H1 (cell line): Measurements from ENCODE around the gene ATG2B. TPM values are rescaled to one million over a fixed set of nuclear protein-coding genes. Genes with fewer than 3 reads are reported as not detected.

ENCODE experiments used
- KDM1A ChIP-seq: fragments of 200-600, 300-600 bp; sonication (generic); IDR thresholded peaks from 2 replicates; pipeline ENCODE4 v1.7.1; 2016; ENCODE audit warnings: mild to moderate bottlenecking, low read length, borderline replicate concordance
- KDM4A ChIP-seq: IDR thresholded peaks from one replicate; pipeline ENCODE4 v1.7.1; 2012; ENCODE audit warnings: low read depth, mild to moderate bottlenecking, moderate library complexity, low read length, inconsistent platforms; ENCODE audit not compliant: severe bottlenecking
- polyA plus RNA-seq, 7 experiments: library from polyadenylated mRNA; depleted of rRNA in 3 of 7; stranded (reverse) in 5 of 7; unstranded in 2 of 7; fragments of >200 nt in 5 of 7; fragments of 200-250 nt in 2 of 7; gene quantifications; 1 replicate in 5 of 7; 2 replicates in 1 of 7; 4 replicates in 1 of 7; pipeline versions ENCODE4 v1.2.1 to v1.2.3, GENCODE V29; 2011 to 2013; ENCODE audit warnings: missing spikeins in 2 of 7, mixed read lengths in 2 of 7
- total RNA-seq: library from RNA; stranded (reverse); fragmentation: NEBNext Ultra II Directional; extraction: Animal tissue kit (Norgen Biotek cat#: 25700); gene quantifications from 2 replicates; pipeline ENCODE4 v1.2.1, GENCODE V29; 2021
- TF ChIP-seq, protein P1 (sequence below): fragments of 300-600 bp; sonication (generic); IDR thresholded peaks from 2 replicates; pipeline ENCODE4 v1.7.1; 2012; ENCODE audit warnings: low read length, moderate library complexity, mild to moderate bottlenecking, inconsistent platforms; ENCODE audit not compliant: insufficient replicate concordance

The ATG2B gene
- total and polyA plus RNA-seq, 2 of the 8 experiments (the other 6 are each of a cell fraction or from before 2014, with no cell fraction given) = 4.6 to 14.4 TPM

DNA sequence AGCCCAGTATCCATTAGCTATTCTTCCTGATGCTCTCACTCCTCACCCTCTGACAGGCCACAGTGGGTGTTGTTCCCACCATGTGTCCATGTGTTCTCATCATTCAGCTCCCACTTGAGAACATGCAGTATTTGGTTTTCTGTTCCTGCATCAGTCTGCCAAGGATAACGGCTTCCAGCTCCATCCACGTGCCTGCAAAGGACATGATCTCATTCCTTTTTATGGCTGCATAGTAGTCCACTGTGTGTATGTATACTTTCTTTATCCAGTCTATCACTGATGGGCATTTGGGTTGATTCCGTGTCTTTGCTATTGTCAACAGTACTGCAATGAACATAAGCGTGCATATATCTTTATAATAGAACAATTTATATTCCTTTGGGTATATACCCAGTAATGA lies 8.9 kb downstream of the ATG2B start (continued):
- TF ChIP-seq, protein P1, sequence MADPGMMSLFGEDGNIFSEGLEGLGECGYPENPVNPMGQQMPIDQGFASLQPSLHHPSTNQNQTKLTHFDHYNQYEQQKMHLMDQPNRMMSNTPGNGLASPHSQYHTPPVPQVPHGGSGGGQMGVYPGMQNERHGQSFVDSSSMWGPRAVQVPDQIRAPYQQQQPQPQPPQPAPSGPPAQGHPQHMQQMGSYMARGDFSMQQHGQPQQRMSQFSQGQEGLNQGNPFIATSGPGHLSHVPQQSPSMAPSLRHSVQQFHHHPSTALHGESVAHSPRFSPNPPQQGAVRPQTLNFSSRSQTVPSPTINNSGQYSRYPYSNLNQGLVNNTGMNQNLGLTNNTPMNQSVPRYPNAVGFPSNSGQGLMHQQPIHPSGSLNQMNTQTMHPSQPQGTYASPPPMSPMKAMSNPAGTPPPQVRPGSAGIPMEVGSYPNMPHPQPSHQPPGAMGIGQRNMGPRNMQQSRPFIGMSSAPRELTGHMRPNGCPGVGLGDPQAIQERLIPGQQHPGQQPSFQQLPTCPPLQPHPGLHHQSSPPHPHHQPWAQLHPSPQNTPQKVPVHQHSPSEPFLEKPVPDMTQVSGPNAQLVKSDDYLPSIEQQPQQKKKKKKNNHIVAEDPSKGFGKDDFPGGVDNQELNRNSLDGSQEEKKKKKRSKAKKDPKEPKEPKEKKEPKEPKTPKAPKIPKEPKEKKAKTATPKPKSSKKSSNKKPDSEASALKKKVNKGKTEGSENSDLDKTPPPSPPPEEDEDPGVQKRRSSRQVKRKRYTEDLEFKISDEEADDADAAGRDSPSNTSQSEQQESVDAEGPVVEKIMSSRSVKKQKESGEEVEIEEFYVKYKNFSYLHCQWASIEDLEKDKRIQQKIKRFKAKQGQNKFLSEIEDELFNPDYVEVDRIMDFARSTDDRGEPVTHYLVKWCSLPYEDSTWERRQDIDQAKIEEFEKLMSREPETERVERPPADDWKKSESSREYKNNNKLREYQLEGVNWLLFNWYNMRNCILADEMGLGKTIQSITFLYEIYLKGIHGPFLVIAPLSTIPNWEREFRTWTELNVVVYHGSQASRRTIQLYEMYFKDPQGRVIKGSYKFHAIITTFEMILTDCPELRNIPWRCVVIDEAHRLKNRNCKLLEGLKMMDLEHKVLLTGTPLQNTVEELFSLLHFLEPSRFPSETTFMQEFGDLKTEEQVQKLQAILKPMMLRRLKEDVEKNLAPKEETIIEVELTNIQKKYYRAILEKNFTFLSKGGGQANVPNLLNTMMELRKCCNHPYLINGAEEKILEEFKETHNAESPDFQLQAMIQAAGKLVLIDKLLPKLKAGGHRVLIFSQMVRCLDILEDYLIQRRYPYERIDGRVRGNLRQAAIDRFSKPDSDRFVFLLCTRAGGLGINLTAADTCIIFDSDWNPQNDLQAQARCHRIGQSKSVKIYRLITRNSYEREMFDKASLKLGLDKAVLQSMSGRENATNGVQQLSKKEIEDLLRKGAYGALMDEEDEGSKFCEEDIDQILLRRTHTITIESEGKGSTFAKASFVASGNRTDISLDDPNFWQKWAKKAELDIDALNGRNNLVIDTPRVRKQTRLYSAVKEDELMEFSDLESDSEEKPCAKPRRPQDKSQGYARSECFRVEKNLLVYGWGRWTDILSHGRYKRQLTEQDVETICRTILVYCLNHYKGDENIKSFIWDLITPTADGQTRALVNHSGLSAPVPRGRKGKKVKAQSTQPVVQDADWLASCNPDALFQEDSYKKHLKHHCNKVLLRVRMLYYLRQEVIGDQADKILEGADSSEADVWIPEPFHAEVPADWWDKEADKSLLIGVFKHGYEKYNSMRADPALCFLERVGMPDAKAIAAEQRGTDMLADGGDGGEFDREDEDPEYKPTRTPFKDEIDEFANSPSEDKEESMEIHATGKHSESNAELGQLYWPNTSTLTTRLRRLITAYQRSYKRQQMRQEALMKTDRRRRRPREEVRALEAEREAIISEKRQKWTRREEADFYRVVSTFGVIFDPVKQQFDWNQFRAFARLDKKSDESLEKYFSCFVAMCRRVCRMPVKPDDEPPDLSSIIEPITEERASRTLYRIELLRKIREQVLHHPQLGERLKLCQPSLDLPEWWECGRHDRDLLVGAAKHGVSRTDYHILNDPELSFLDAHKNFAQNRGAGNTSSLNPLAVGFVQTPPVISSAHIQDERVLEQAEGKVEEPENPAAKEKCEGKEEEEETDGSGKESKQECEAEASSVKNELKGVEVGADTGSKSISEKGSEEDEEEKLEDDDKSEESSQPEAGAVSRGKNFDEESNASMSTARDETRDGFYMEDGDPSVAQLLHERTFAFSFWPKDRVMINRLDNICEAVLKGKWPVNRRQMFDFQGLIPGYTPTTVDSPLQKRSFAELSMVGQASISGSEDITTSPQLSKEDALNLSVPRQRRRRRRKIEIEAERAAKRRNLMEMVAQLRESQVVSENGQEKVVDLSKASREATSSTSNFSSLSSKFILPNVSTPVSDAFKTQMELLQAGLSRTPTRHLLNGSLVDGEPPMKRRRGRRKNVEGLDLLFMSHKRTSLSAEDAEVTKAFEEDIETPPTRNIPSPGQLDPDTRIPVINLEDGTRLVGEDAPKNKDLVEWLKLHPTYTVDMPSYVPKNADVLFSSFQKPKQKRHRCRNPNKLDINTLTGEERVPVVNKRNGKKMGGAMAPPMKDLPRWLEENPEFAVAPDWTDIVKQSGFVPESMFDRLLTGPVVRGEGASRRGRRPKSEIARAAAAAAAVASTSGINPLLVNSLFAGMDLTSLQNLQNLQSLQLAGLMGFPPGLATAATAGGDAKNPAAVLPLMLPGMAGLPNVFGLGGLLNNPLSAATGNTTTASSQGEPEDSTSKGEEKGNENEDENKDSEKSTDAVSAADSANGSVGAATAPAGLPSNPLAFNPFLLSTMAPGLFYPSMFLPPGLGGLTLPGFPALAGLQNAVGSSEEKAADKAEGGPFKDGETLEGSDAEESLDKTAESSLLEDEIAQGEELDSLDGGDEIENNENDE = no peak
- TF ChIP-seq KDM4A (no peak), KDM1A (no peak)
- TF ChIP-seq, all 59 proteins: peak for 0
